SK-N-DZ (cell line): ENCODE measurements around the gene EGFR.

Source experiments
- DNase-seq: peaks from one replicate; pipeline ENCODE4 v3.0.0-alpha.2; 2015; ENCODE audit warnings: low spot score

EGFR gene

GRCh38 chr7:55207436-55208125, 188.8 kb downstream of the EGFR start:
- no peak for DNase-seq

DNA sequence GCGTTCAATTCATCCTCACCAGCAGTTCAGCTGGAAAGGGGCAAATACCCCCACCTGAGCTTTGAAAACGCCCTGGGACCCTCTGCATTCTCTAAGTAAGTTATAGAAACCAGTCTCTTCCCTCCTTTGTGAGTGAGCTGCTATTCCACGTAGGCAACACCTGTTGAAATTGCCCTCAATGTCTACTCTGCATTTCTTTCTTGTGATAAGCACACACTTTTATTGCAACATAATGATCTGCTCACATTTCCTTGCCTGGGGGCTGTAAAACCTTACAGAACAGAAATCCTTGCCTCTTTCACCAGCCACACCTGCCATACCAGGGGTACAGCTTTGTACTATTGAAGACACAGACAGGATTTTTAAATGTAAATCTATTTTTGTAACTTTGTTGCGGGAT, 190.5 kb downstream of the EGFR start:
- DNase-seq: no peak

DNA sequence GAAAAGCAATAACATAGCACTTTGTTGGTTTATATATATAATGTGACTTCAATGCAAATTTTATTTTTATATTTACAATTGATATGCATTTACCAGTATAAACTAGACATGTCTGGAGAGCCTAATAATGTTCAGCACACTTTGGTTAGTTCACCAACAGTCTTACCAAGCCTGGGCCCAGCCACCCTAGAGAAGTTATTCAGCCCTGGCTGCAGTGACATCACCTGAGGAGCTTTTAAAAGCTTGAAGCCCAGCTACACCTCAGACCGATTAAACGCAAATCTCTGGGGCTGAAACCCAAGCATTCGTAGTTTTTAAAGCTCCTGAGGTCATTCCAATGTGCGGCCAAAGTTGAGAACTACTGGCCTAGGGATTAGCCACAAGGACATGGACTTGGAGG, 191.4 kb downstream of the EGFR start:
- no peak for DNase-seq

GRCh38 chr7:55210716-55211115, 191.9 kb downstream of the EGFR start:
- DNase-seq: no peak

DNA sequence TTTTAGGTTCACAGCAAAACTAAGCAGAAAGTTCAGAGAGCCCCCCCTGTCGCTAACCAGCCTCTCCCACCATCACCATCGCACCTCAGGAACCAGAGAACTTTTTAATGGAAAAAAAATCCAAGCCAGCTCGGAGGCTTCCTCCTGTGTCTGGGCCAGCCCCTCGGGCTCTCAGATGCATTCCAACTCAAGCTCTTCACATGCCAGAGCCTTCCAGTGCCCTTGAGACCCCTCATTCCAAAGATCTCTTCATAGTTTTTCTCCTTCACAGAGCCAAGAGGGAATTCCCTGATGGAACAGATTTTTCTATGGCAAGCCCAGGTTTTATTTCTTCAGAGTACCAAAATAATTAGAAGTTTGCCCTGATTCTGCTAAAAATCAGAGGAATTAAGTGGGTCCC, 192.9 kb downstream of the EGFR start:
- DNase-seq: no peak

- DNase-seq: no peak
These were observed 193.4 kb downstream of the EGFR start for GRCh38 chr7:55212176-55212575.

GRCh38 chr7:55212838-55213237, 194.0 kb downstream of the EGFR start:
- DNase-seq: no peak

DNA sequence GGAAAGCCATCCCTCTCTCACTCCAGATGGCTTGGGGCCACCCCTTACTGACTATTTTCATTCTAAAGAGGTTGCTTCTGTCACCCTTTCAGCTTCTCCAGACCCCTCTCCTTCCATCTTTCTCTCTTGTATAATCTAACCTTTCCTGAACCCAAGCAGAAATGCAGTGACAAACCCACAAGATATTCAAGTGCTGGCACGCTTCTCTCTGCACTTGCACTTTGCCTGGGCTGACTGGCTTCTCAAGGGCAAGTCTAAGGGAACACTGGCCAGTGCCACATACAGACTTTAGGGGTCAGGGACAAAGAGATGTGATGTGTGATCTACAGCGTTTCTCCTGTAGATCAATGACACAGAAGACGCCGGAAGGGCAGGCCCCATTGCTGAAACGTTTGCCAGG, 195.9 kb downstream of the EGFR start:
- no peak for DNase-seq

- DNase-seq: no peak
These were observed 204.2 kb downstream of the EGFR start for GRCh38 chr7:55223023-55223422.

GRCh38 chr7:55224111-55224510, 205.3 kb downstream of the EGFR start:
- no peak for DNase-seq

GRCh38 chr7:55224810-55225209, 206.0 kb downstream of the EGFR start:
- DNase-seq: no peak

GRCh38 chr7:55230014-55230413, 211.2 kb downstream of the EGFR start:
- no peak for DNase-seq

DNA sequence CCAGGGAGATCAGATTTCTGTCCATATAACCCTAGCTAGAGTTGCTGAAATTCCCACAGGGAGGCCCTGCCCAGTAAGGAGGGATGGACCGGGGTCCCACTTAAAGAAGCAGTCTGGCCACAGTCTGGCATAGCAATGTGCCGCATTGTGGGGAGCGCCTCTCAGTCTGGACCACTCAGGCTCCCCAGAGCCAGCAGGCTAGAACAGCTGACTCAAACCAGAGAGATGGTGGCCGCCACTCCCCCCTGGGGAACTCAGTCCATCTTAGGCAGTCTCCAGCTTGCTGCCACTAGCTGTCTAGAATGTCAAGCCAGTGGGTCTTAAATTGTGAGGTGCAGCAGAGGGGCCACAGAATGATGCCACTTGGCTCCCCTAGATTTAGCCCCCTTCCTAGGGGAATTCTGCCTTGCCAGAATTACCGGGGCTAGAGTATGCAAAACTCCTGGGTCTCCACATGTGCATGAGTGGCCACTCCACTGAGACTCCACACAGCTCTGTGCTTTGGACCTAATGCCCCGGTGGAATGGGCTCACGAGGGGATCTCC, 213.0 kb downstream of the EGFR start:
- DNase-seq: no peak

DNA sequence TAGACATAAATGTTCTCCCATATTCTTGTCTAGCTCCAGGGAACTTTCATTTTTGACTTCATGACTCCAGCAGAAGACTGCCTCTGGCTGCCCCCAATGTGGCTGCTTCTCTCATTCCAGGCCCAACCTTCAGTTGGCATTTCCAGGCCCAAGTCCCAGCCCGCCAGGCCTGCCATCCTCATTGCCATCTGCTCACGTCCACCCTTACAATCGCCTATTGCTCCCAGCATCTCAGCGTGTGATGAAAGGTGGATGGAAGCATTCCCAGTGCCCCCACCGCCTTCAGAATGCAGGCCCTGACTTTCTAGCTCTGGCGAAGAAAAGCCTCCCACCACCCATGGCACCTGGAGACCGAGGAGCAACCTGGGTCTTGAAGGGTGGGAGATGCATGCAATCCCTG, 214.2 kb downstream of the EGFR start:
- no peak for DNase-seq

- no peak for DNase-seq
These were observed 215.6 kb downstream of the EGFR start for GRCh38 chr7:55234408-55234807.

GRCh38 chr7:55235115-55235514, 216.3 kb downstream of the EGFR start:
- no peak for DNase-seq

DNA sequence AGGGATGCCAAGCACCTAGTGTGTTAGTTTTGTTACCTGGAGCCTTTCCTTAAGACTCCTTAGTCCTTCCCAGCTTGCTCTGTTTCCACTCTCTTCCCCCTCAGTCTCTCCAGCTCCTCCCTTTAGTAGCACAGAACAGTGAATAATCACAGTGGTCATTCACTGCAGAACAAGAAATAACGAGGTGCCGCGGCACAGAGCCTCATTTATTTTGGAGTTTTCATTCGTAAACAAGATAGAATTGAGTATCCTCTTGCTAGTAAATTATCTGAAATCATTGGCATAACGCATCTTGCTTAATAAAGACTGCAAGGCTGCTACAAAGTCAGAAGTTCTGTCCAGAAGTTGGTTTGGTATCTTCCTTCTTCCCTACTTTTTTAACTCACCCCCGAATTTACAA, 217.0 kb downstream of the EGFR start:
- DNase-seq: no peak

DNA sequence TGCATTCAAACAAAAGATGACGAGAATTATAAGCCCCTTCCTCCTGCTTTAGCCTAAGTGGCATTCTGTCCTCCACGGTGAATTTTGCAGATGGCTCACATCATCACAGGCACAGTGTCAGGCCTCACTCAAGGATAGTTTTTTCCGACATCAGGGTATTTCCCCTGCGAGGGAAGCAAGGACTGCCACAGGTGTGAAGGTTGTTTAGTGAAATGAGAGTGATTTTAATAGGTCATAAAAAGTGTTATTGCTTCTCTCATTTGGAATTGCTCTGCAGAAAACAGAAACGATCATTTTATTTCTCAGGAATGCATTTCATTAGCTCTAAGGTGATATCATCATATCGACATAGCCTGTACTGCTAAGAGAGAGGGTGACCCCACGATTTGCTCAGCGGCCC, 217.7 kb downstream of the EGFR start:
- no peak for DNase-seq

- DNase-seq: no peak
These were observed 218.5 kb downstream of the EGFR start for GRCh38 chr7:55237156-55237893.

- no peak for DNase-seq
These were observed 220.6 kb downstream of the EGFR start for GRCh38 chr7:55239406-55239805.

DNA sequence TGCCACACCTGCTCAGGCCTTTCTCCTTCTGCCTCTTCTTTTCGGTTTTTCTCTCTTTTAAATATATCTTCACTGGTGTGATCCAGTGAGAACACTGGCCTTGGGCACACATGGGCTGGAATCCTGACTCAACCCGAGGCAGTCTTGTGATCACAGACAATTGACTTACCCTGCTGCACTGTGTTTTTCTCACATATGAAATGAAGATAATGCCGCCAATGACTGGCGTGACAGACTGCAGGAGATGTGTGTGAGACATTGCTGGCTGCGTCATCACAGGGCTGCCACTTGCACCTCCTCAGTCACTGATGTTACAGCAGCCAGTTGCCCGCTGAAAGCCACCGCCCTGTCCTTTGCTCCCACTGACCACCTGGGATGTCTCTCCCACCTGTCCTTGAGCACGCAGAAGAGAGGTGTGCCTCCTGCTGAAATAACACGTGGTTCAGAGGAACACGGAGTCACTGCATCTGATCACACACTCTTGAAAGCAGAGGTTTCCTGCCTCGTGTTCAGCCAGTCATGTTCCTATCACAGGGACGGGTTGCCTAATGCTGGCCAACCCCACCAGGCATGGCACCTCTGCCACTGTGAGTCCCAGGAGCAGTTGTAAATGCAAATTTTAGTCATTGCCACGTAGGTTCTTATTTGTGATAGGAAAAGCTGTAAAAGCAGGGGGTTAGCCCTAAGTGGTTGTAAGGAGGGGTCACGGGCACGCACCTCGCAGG, 221.8 kb downstream of the EGFR start:
- DNase-seq: no peak

- DNase-seq: no peak
These were observed 223.1 kb downstream of the EGFR start for GRCh38 chr7:55241958-55242357.

- DNase-seq: no peak
These were observed 223.8 kb downstream of the EGFR start for GRCh38 chr7:55242613-55243012.
